Endothelial cell (in vitro differentiated cells): ENCODE results near the gene NGRN. TPM values are rescaled to one million over a fixed set of nuclear protein-coding genes. Genes with fewer than 3 reads are reported as not detected.

Experiments
- DNase-seq: peaks from one replicate; pipeline ENCODE4 v3.0.0; 2021; ENCODE audit warnings: low spot score
- H3K27ac Mint-ChIP-seq: one replicate; pipeline ENCODE4 v1.8.0; 2021; ENCODE audit warnings: mixed read lengths, inconsistent platforms; ENCODE audit not compliant: unreplicated experiment
- H3K27me3 Mint-ChIP-seq: one replicate; pipeline ENCODE4 v1.8.0; 2021; ENCODE audit warnings: mild to moderate bottlenecking, moderate library complexity, mixed read lengths, inconsistent platforms; ENCODE audit not compliant: unreplicated experiment
- H3K36me3 Mint-ChIP-seq: one replicate; pipeline ENCODE4 v1.8.0; 2021; ENCODE audit warnings: mild to moderate bottlenecking, low read depth, mixed read lengths, inconsistent platforms; ENCODE audit not compliant: unreplicated experiment
- H3K4me1 Mint-ChIP-seq: one replicate; pipeline ENCODE4 v1.8.0; 2021; ENCODE audit warnings: mild to moderate bottlenecking, mixed read lengths, inconsistent platforms; ENCODE audit not compliant: unreplicated experiment
- H3K4me3 Mint-ChIP-seq: one replicate; pipeline ENCODE4 v1.8.0; 2021; ENCODE audit warnings: mild to moderate bottlenecking, mixed read lengths, inconsistent platforms; ENCODE audit not compliant: unreplicated experiment
- H3K9me3 Mint-ChIP-seq: one replicate; pipeline ENCODE4 v1.8.0; 2021; ENCODE audit warnings: mixed read lengths, inconsistent platforms; ENCODE audit not compliant: unreplicated experiment
- total RNA-seq: library from RNA; stranded (reverse); fragmentation: NEBNext Ultra II Directional; extraction: Animal tissue kit (Norgen Biotek cat#: 25700); gene quantifications from one replicate; pipeline ENCODE4 v1.2.1, GENCODE V29; 2021; ENCODE audit not compliant: unreplicated experiment
- TF ChIP-seq, protein P1 (sequence below): fragments of 200-600 bp; sonication (generic); IDR thresholded peaks from one replicate; pipeline ENCODE4 v1.5.0; 2021; ENCODE audit warnings: antibody characterized with exemption; ENCODE audit not compliant: unreplicated experiment

Gene NGRN
- total RNA-seq, 1 donor from 2014 or later = 69.0 TPM

DNA sequence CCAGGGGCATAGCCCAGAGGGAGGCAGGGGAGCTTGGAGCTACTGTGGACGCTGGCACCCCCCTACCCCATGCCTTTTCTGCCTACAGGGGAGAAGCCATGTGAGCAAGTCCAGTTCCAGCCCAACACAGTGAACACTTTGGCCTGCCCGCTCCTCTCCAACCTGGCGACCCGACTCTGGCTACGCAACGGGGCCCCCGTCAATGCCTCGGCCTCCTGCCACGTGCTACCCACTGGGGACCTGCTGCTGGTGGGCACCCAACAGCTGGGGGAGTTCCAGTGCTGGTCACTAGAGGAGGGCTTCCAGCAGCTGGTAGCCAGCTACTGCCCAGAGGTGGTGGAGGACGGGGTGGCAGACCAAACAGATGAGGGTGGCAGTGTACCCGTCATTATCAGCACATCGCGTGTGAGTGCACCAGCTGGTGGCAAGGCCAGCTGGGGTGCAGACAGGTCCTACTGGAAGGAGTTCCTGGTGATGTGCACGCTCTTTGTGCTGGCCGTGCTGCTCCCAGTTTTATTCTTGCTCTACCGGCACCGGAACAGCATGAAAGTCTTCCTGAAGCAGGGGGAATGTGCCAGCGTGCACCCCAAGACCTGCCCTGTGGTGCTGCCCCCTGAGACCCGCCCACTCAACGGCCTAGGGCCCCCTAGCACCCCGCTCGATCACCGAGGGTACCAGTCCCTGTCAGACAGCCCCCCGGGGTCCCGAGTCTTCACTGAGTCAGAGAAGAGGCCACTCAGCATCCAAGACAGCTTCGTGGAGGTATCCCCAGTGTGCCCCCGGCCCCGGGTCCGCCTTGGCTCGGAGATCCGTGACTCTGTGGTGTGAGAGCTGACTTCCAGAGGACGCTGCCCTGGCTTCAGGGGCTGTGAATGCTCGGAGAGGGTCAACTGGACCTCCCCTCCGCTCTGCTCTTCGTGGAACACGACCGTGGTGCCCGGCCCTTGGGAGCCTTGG, 37.4 kb upstream of the NGRN start:
- H3K36me3 Mint-ChIP-seq = peaks cover 20% of the 10 kb centered on the region
- H3K9me3 Mint-ChIP-seq = no peaks in the 10 kb centered on the region
- DNase-seq = no peak
- TF ChIP-seq, protein P1, sequence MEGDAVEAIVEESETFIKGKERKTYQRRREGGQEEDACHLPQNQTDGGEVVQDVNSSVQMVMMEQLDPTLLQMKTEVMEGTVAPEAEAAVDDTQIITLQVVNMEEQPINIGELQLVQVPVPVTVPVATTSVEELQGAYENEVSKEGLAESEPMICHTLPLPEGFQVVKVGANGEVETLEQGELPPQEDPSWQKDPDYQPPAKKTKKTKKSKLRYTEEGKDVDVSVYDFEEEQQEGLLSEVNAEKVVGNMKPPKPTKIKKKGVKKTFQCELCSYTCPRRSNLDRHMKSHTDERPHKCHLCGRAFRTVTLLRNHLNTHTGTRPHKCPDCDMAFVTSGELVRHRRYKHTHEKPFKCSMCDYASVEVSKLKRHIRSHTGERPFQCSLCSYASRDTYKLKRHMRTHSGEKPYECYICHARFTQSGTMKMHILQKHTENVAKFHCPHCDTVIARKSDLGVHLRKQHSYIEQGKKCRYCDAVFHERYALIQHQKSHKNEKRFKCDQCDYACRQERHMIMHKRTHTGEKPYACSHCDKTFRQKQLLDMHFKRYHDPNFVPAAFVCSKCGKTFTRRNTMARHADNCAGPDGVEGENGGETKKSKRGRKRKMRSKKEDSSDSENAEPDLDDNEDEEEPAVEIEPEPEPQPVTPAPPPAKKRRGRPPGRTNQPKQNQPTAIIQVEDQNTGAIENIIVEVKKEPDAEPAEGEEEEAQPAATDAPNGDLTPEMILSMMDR = no peak
- H3K27ac Mint-ChIP-seq = no peak overlapping the region
- peaks cover 7% of the 10 kb centered on the region for H3K4me1 Mint-ChIP-seq
- no peak overlapping the region for H3K4me3 Mint-ChIP-seq
- H3K27me3 Mint-ChIP-seq = peaks cover 1% of the 10 kb centered on the region

DNA sequence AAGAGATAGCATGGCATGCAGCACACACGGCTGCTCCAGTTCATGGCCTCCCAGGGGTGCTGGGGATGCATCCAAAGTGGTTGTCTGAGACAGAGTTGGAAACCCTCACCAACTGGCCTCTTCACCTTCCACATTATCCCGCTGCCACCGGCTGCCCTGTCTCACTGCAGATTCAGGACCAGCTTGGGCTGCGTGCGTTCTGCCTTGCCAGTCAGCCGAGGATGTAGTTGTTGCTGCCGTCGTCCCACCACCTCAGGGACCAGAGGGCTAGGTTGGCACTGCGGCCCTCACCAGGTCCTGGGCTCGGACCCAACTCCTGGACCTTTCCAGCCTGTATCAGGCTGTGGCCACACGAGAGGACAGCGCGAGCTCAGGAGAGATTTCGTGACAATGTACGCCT, 36.5 kb upstream of the NGRN start:
- peaks cover 20% of the 10 kb centered on the region for H3K36me3 Mint-ChIP-seq
- TF ChIP-seq, protein P1 = no peak
- H3K27me3 Mint-ChIP-seq = peaks cover 1% of the 10 kb centered on the region
- H3K4me3 Mint-ChIP-seq = no peak overlapping the region
- H3K27ac Mint-ChIP-seq = no peak overlapping the region
- no peak for DNase-seq
- peaks cover 7% of the 10 kb centered on the region for H3K4me1 Mint-ChIP-seq
- H3K9me3 Mint-ChIP-seq = no peaks in the 10 kb centered on the region

DNA sequence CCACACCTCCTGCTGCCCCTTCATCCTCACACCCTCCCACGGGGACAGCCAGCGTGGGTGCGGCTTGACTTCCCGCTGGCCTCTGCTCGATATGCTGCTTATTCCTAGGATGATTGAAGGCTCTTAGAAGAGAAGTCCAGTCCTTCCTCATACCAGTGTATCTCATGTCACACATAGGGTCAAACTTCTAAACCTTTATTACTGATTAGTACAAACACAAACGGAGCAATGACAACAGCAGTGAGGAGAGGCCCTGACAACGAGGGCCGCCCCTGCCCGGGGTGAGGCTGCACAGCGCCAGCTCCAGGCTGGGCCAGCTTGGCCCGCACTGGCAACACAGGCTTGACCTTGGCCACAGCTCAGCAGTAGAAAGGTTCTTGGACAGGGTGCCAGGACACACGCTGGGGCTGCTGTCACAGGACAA, 35.4 kb upstream of the NGRN start:
- Mint-ChIP-seq H3K9me3 (no peaks in the 10 kb centered on the region), H3K4me1 (peaks cover 14% of the 10 kb centered on the region), H3K27ac (no peak overlapping the region), H3K4me3 (no peak overlapping the region), H3K36me3 (peaks cover 20% of the 10 kb centered on the region), H3K27me3 (peaks cover 1% of the 10 kb centered on the region)
- DNase-seq = no peak
- TF ChIP-seq, protein P1 = no peak

DNA sequence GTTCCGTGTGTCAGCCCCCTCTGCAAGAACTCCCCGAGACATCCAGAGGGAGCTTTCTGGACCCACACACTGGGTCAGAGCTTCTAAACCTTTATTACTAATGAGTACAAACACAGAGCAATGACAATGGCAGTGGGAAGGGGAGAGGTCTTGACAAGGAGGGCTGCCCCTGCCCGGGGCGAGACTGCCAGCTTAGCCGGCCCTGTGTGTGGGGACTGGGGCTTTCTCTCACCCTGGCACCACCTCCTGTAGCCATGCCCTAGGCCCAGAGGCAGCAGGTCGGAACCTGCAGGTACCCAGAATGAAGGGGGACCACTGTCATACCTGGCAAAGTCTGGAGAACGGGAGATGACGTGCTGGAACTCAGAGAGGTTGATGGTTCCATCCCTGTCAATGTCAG, 34.9 kb upstream of the NGRN start:
- TF ChIP-seq, protein P1 = no peak
- Mint-ChIP-seq H3K4me1 (peaks cover 14% of the 10 kb centered on the region), H3K27ac (no peak overlapping the region), H3K27me3 (peaks cover 1% of the 10 kb centered on the region), H3K36me3 (peaks cover 20% of the 10 kb centered on the region), H3K4me3 (no peak overlapping the region), H3K9me3 (no peaks in the 10 kb centered on the region)
- DNase-seq = no peak
